ENCODE data around the gene JMJD6. TPM values are rescaled to one million over a fixed set of nuclear protein-coding genes. Genes with fewer than 3 reads are reported as not detected.

The JMJD6 gene
- total and polyA plus RNA-seq, 2 experiments from 2014 or later: 11.4 to 12.8 TPM

- Mint-ChIP-seq H3K4me1 (peaks cover 23% of the 10 kb centered on the region), H3K36me3 (ENCODE audit: low read depth) (peaks cover 25% of the 10 kb centered on the region; the same call in 2 of the 3 replicates)
- peaks cover 5% of the 10 kb centered on the region; the same call in 1 of the 2 replicates for H4K20me1 ChIP-seq (replicated peaks; ENCODE audit: insufficient read depth)
Observed at GRCh38 chr17:76713765-76714164, 12.6 kb downstream of the JMJD6 start.

More at GRCh38 chr17:76713765-76714164, 12.6 kb downstream of the JMJD6 start:
- Mint-ChIP-seq H3K27ac (no peak overlapping the region), H3K4me3 (no peak overlapping the region), H3K9me3 (no peaks in the 10 kb centered on the region), H3K27me3 (ENCODE audit: insufficient read depth, low read depth, poor library complexity) (peaks cover 27% of the 10 kb centered on the region)
- no peak overlapping the region for H3K4me3 ChIP-seq
- TF ChIP-seq NANOG (IDR thresholded peaks at IDR 0.05; ENCODE audit: borderline replicate concordance): no peak
- no peak for TF ChIP-seq EZH2phosphoT487 (IDR thresholded peaks at IDR 0.05; ENCODE audit: unreplicated experiment)
- TF ChIP-seq JUNB (IDR thresholded peaks at IDR 0.05; ENCODE audit: unreplicated experiment): no peak
- no peak for TF ChIP-seq EZH2 (IDR thresholded peaks at IDR 0.05; ENCODE audit: low read depth, unreplicated experiment)
- TF ChIP-seq REST (IDR thresholded peaks at IDR 0.05; ENCODE audit: unreplicated experiment): no peak
- TF ChIP-seq ZNF331 (CRISPR knock-in tag; IDR thresholded peaks at IDR 0.05; ENCODE audit: low read depth): no peak
- TF ChIP-seq ZNF114 (CRISPR knock-in tag; IDR thresholded peaks at IDR 0.05): no peak
- TF ChIP-seq CTCF (conservative IDR thresholded peaks at IDR 0.05; ENCODE audit: low read depth in 2 of 2): no peak
- no peak for TF ChIP-seq ZNF462 (CRISPR knock-in tag; IDR thresholded peaks at IDR 0.05)
- no peak for TF ChIP-seq POLR2AphosphoS5 (IDR thresholded peaks at IDR 0.05; ENCODE audit: low read depth)
- TF ChIP-seq CREB1 (CRISPR knock-in tag; IDR thresholded peaks at IDR 0.05; ENCODE audit: low read depth): no peak
- H3K9me2 ChIP-seq (ENCODE audit: insufficient read depth): no peaks in the 10 kb centered on the region
- no peak overlapping the region for H3K4me2 ChIP-seq
- H3K79me2 ChIP-seq (replicated peaks; ENCODE audit: insufficient read depth): 0 out of 2 replicates have a peak, but pooled peaks cover 7% of the 10 kb centered on the region
- H3F3A ChIP-seq (replicated peaks; ENCODE audit: low read depth): peaks cover 6% of the 10 kb centered on the region; the same call in 1 of the 2 replicates
- H3K4me1 ChIP-seq (ENCODE audit: insufficient read depth): peaks cover 21% of the 10 kb centered on the region
- DNase-seq (ENCODE audit: low spot score) (no peak), ATAC-seq (no peak)
- peaks cover 15% of the 10 kb centered on the region for H3K27me3 ChIP-seq (ENCODE audit: insufficient read depth)
- no peak overlapping the region for H3K27ac ChIP-seq (ENCODE audit: low read depth)
- no peak overlapping the region for H2AFZ ChIP-seq
- peaks cover 12% of the 10 kb centered on the region for H3K36me3 ChIP-seq (ENCODE audit: insufficient read depth)

All from GM23338 (cell line).